CD4-positive, CD25-positive, alpha-beta regulatory T cell (primary cell): ENCODE measurements around the gene ELOVL1. TPM values are rescaled to one million over a fixed set of nuclear protein-coding genes. Genes with fewer than 3 reads are reported as not detected.

Experiments
- ATAC-seq, 2 donors: fragments of 150-1000 bp; cut with Tn5 transposase; one replicate each; pipeline ENCODE4 v1.10.0; 2021; ENCODE audit warnings: low read depth in 2 of 2, moderate number of reproducible peaks in 2 of 2, moderate library complexity in 1 of 2
- DNase-seq, 3 donors: peaks; one replicate each; pipeline versions ENCODE4 v3.0.0 to v3.0.0-alpha.2; 2012 to 2022; ENCODE audit warnings: mixed read lengths in 1 of 3
- H3K27ac ChIP-seq: one replicate; pipeline ENCODE4 v1.7.0; 2013; ENCODE audit warnings: mild to moderate bottlenecking, low read length; ENCODE audit not compliant: insufficient read depth, poor library complexity, severe bottlenecking
- H3K27me3 ChIP-seq: one replicate; pipeline ENCODE4 v1.7.0; 2013; ENCODE audit warnings: low read length; ENCODE audit not compliant: control insufficient read depth, insufficient read depth
- H3K36me3 ChIP-seq: one replicate; pipeline ENCODE4 v1.7.0; 2013; ENCODE audit warnings: mild to moderate bottlenecking, low read length, moderate library complexity; ENCODE audit not compliant: control insufficient read depth, insufficient read depth
- H3K4me1 ChIP-seq: 2 replicates; pipeline ENCODE4 v1.7.0; 2013; ENCODE audit warnings: mild to moderate bottlenecking, low read length; ENCODE audit not compliant: insufficient read depth, control insufficient read depth, poor library complexity, severe bottlenecking
- H3K4me3 ChIP-seq: one replicate; pipeline ENCODE4 v1.7.0; 2013; ENCODE audit warnings: low read depth, mild to moderate bottlenecking, low read length, moderate library complexity
- H3K9me3 ChIP-seq, 2 experiments: 1 replicate in 1 of 2; 2 replicates in 1 of 2; pipeline ENCODE4 v1.7.0; 2013; ENCODE audit warnings: low read length in 2 of 2, mild to moderate bottlenecking in 1 of 2, moderate library complexity in 1 of 2; ENCODE audit not compliant: control insufficient read depth in 2 of 2
- H3K27ac Mint-ChIP-seq, 3 donors: one replicate each; pipeline ENCODE4 v1.8.0; 2020 to 2022; ENCODE audit warnings: mild to moderate bottlenecking in 3 of 3, mixed read lengths in 3 of 3, moderate library complexity in 2 of 3
- H3K27me3 Mint-ChIP-seq: one replicate; pipeline ENCODE4 v1.8.0; 2022; ENCODE audit warnings: mild to moderate bottlenecking, mixed read lengths
- H3K36me3 Mint-ChIP-seq: one replicate; pipeline ENCODE4 v1.8.0; 2020; ENCODE audit warnings: mixed read lengths
- H3K4me1 Mint-ChIP-seq, 4 donors: one replicate each; pipeline ENCODE4 v1.8.0; 2020 to 2022; ENCODE audit warnings: mixed read lengths in 4 of 4, mild to moderate bottlenecking in 1 of 4
- H3K4me3 Mint-ChIP-seq, 4 donors: one replicate each; pipeline ENCODE4 v1.8.0; 2020 to 2022; ENCODE audit warnings: mild to moderate bottlenecking in 4 of 4, mixed read lengths in 4 of 4, moderate library complexity in 3 of 4
- H3K9me3 Mint-ChIP-seq, 7 donors: one replicate each; pipeline ENCODE4 v1.8.0; 2020 to 2022; ENCODE audit warnings: mixed read lengths in 7 of 7, mild to moderate bottlenecking in 3 of 7, moderate library complexity in 2 of 7
- polyA plus RNA-seq, 4 donors: library from polyadenylated mRNA; unstranded; fragments of 300-500 nt; fragmentation: Illumina TruSeq; gene quantifications; one replicate each; pipeline ENCODE4 v1.2.3, GENCODE V29; 2021
- total RNA-seq: library from RNA; stranded (reverse); gene quantifications from one replicate; pipeline ENCODE4 v1.2.3, GENCODE V29; 2022

Gene ELOVL1
- total and polyA plus RNA-seq, 5 donors from 2014 or later: 37.1 to 114 (median 77.4) TPM

DNA sequence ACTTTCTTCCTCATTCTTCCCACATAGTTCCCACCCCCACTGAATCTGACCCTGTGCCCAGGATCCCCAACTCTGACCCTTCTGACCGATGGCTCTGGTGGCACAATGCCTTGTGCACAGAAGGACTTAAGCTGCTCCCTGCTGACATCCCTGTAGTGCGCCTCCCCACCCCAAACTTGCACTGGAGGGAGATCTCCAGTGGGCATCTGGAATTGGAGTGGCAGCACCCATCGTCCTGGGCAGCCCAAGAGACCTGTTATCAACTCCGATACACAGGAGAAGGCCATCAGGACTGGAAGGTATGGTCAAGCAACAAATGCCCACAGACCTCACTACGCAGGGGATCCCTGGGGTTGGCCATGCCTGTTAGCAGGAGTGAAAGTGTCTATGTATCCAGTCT lies 21.2 kb downstream of the ELOVL1 start:
- Histone ChIP-seq H3K4me3 (no peak overlapping the region), H3K36me3 (no peaks in the 10 kb centered on the region), H3K9me3 (no peaks in the 10 kb centered on the region), H3K27ac (no peak overlapping the region), H3K27me3 (no peaks in the 10 kb centered on the region), H3K4me1 (no peaks in the 10 kb centered on the region)
- Mint-ChIP-seq H3K4me1 (peaks cover 0 to 21% (median 4%) of the 10 kb centered on the region in 4 donors), H3K9me3 (no peaks in the 10 kb centered on the region), H3K4me3 (no peak overlapping the region), H3K36me3 (peaks cover 4% of the 10 kb centered on the region), H3K27me3 (peaks cover 6% of the 10 kb centered on the region), H3K27ac (no peak overlapping the region)
- ATAC-seq (no peak), DNase-seq (no peak)

DNA sequence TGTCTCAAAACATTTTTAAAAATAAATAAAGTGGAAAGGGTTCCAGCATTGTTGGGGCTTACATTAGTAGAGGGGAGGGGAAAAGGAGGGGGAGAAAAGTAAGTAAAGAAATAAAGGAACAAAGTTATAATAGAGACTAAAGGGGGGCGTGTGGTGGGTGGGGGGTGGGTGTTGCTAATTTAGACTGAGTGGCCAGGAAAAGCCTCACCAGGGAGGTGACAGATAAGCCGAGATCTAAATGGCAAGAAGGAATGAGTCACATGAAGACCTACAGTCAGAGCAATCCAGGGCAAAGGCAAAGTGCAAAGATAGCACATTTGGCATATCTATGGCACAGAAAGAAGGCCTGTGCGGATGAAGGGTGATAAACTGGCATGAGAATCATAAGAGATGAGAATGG lies 22.7 kb downstream of the ELOVL1 start:
- Histone ChIP-seq H3K27ac (no peak overlapping the region), H3K27me3 (no peaks in the 10 kb centered on the region), H3K36me3 (no peaks in the 10 kb centered on the region), H3K9me3 (no peaks in the 10 kb centered on the region), H3K4me3 (no peak overlapping the region), H3K4me1 (no peaks in the 10 kb centered on the region)
- no peak overlapping the region for H3K27ac Mint-ChIP-seq
- H3K4me3 Mint-ChIP-seq: no peak overlapping the region
- no peak for DNase-seq
- H3K36me3 Mint-ChIP-seq: peaks cover 4% of the 10 kb centered on the region
- H3K4me1 Mint-ChIP-seq: peaks cover 0 to 20% (median 2%) of the 10 kb centered on the region in 4 donors
- no peak for ATAC-seq
- peaks cover 6% of the 10 kb centered on the region for H3K27me3 Mint-ChIP-seq
- no peaks in the 10 kb centered on the region for H3K9me3 Mint-ChIP-seq

DNA sequence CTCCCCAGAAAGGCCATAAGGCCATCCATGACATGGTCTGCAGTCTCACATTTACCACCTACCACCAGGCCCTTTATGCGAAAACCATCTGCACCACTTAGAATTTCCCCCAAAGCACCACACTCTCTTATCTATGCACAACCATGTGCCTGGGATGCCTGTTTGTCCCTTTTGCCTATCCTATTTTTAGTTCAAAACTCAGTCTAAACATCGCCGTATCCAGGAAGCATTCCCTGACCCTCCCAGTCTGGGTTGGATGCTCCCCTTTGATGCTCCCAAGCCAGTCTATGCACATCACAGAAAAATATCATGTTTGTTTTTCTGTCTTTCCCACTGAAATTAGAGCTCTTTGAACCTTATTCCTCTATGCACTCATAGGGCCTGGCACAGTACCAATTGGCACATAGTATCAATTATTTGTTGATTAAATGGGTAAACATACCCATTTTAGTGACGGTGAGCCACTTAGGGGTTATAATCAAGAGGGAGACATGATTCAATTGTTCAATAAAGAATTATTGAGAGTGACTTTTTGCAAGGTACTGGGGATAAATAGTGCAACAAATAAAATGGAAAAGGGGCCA lies 23.5 kb downstream of the ELOVL1 start:
- Histone ChIP-seq H3K36me3 (no peaks in the 10 kb centered on the region), H3K9me3 (no peaks in the 10 kb centered on the region), H3K27ac (no peak overlapping the region), H3K4me3 (no peak overlapping the region), H3K27me3 (no peaks in the 10 kb centered on the region), H3K4me1 (no peaks in the 10 kb centered on the region)
- Mint-ChIP-seq H3K27me3 (peaks cover 6% of the 10 kb centered on the region), H3K9me3 (no peaks in the 10 kb centered on the region), H3K4me1 (peaks cover 0 to 13% (median under 1%) of the 10 kb centered on the region in 4 donors), H3K27ac (no peak overlapping the region), H3K36me3 (peaks cover 4% of the 10 kb centered on the region), H3K4me3 (no peak overlapping the region)
- DNase-seq (no peak), ATAC-seq (no peak)

DNA sequence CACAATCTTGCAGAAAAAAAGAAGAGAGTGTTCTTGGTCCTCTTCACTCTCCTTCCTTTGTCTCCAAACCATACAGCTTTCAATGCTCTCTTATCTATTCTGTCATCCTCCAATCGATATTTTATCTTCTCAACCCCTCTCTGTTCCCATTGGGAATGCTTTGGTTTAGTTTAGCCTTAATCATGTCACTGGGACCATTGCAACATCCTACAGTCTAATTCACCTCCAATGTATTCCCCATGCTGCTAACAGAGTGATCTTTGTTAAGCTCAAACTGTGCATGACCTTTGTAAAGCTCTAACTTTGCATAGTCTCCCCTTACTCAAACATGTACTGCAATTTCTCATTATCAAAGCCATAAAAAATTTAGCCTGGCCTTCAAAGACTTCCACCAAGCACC lies 27.3 kb downstream of the ELOVL1 start:
- Mint-ChIP-seq H3K4me1 (no peaks in the 10 kb centered on the region), H3K27me3 (peaks cover 7% of the 10 kb centered on the region), H3K36me3 (peaks cover 4% of the 10 kb centered on the region), H3K9me3 (no peaks in the 10 kb centered on the region), H3K27ac (peak overlapping the region in 1 of 3 donors; percentile 27), H3K4me3 (no peak overlapping the region)
- ATAC-seq (no peak), DNase-seq (no peak)
- H3K27me3 ChIP-seq: no peaks in the 10 kb centered on the region
- no peak overlapping the region for H3K4me3 ChIP-seq
- H3K36me3 ChIP-seq: no peaks in the 10 kb centered on the region
- no peak overlapping the region for H3K27ac ChIP-seq
- H3K4me1 ChIP-seq: no peaks in the 10 kb centered on the region
- no peaks in the 10 kb centered on the region for H3K9me3 ChIP-seq

DNA sequence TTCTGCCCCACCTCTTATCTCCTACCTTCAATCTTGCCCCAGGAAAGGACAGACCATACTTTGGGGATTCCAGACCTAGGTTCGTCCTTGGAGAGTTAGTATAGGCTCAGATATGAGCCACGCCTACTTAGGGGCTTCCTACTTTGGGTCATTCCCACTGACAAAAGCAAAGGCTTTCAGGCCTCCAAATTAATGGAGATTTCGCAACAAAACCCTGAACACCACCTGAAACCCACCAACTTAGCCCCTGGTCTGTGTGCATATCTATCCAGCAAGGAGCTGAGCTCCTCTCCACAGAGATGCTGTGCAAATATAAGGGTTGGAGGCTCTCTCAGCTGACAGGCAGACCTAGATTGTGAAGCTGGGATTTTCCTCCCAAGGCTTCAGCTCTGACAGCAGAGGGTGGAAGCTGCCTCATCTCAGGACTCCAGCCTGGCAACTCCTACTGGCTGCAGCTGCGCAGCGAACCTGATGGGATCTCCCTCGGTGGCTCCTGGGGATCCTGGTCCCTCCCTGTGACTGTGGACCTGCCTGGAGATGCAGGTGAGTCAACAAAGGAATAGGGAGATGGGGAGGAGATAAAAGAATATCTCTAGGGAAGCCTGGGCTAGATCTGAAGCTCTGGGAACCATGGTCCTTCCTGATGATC lies 28.1 kb downstream of the ELOVL1 start:
- no peak overlapping the region for H3K27ac ChIP-seq
- no peaks in the 10 kb centered on the region for H3K9me3 Mint-ChIP-seq
- H3K4me1 Mint-ChIP-seq: no peaks in the 10 kb centered on the region

DNA sequence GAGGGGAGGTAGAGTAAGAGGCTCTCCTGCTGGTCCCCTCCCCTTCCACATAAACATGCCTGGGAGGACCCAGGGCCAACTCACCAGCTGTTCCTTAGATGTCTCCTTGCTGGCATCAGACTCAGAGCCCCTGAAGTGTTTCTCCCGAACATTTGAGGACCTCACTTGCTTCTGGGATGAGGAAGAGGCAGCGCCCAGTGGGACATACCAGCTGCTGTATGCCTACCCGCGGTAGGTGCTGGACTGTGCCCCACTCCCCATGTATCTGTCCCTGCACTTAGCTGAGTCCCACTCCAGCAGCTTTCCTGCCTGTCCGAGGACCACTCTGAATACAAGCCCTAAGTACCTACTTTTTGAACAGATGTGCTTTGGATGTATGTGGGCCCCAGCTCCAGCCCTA lies 29.8 kb downstream of the ELOVL1 start:
- H3K4me3 ChIP-seq: no peak overlapping the region
- Mint-ChIP-seq H3K27ac (peak overlapping the region in 1 of 3 donors; percentile 21), H3K36me3 (no peaks in the 10 kb centered on the region), H3K4me3 (no peak overlapping the region), H3K4me1 (no peaks in the 10 kb centered on the region), H3K9me3 (no peaks in the 10 kb centered on the region), H3K27me3 (peaks cover 7% of the 10 kb centered on the region)
- no peak for DNase-seq
- ATAC-seq: no peak
- no peak overlapping the region for H3K27ac ChIP-seq
- H3K36me3 ChIP-seq: no peaks in the 10 kb centered on the region
- H3K27me3 ChIP-seq: no peaks in the 10 kb centered on the region
- no peaks in the 10 kb centered on the region for H3K4me1 ChIP-seq
- no peaks in the 10 kb centered on the region for H3K9me3 ChIP-seq

More for the DNA sequence above, 28.1 kb downstream of the ELOVL1 start:
- peaks cover 7% of the 10 kb centered on the region for H3K27me3 Mint-ChIP-seq
- no peaks in the 10 kb centered on the region for H3K9me3 ChIP-seq
- no peak for DNase-seq
- no peak overlapping the region for H3K4me3 Mint-ChIP-seq
- no peak overlapping the region for H3K27ac Mint-ChIP-seq
- ATAC-seq: no peak
- no peaks in the 10 kb centered on the region for H3K27me3 ChIP-seq
- H3K4me1 ChIP-seq: no peaks in the 10 kb centered on the region
- H3K36me3 Mint-ChIP-seq: peaks cover 4% of the 10 kb centered on the region
- no peaks in the 10 kb centered on the region for H3K36me3 ChIP-seq
- H3K4me3 ChIP-seq: no peak overlapping the region

DNA sequence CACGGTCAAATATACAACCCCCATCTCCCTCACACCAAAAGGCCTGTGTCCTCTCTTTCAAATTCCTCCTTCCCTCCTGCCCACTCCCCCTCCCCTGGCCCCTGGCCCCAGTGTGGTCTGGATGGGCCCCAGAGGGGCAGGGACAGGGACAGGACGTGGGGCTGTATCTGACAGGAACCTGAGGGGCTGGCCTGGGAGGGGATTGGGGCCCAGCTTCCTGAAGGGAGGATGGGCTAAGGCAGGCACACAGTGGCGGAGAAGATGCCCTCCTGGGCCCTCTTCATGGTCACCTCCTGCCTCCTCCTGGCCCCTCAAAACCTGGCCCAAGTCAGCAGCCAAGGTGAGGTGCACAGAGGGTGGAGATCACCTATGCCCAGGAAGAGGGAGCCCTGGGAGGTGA lies 30.2 kb downstream of the ELOVL1 start, which contains the start of gene MPL:
MPL (plus strand) TSS at position 231 of the 400 bp plus-strand sequence; CDS start at position 262, 31 bp downstream.
- H3K27ac Mint-ChIP-seq: peak within 1 kb of the TSS in 2 of 3 donors; percentile 50 to 76
- no peak for DNase-seq

More for the DNA sequence above, 30.2 kb downstream of the ELOVL1 start, which contains the start of gene MPL:
- no peak for ATAC-seq
- Histone ChIP-seq H3K27me3 (no peaks in the 10 kb centered on the region), H3K9me3 (no peaks in the 10 kb centered on the region), H3K4me3 (no peak within 1 kb of the TSS), H3K27ac (no peak within 1 kb of the TSS), H3K4me1 (no peaks in the 10 kb centered on the region), H3K36me3 (no peaks in the 10 kb centered on the region)
- Mint-ChIP-seq H3K4me3 (no peak within 1 kb of the TSS), H3K36me3 (no peaks in the 10 kb centered on the region), H3K9me3 (no peaks in the 10 kb centered on the region), H3K4me1 (no peaks in the 10 kb centered on the region), H3K27me3 (peaks cover 7% of the 10 kb centered on the region)
